Smooth muscle cell (in vitro differentiated cells): ENCODE data around the gene MYH1. TPM values are rescaled to one million over a fixed set of nuclear protein-coding genes. Genes with fewer than 3 reads are reported as not detected.

Experiments used
- polyA plus RNA-seq: library from polyadenylated mRNA; unstranded; fragments of >200 nt; fragmentation: Nextera tagmentation; extraction: Ambion mirVana; gene quantifications from 2 replicates; pipeline ENCODE4 v1.2.1, GENCODE V29; 2016
- total RNA-seq: library from RNA; depleted of rRNA; stranded (reverse); fragments of >200 nt; gene quantifications from 2 replicates; pipeline ENCODE4 v1.2.3, GENCODE V29; 2014

The MYH1 gene
- total and polyA plus RNA-seq, 2 experiments from 2014 or later = not detected

Other genes with a start within 250 kb of the MYH1 start
- gene MYH13, start 145.5 kb downstream of the MYH1 start, total RNA-seq = not detected in 2 replicates
- 0.02 and 0.09 TPM in 2 replicates for gene MYH13, start 145.5 kb downstream of the MYH1 start, polyA plus RNA-seq
- not detected in 2 replicates for gene MYH8, start 96.6 kb downstream of the MYH1 start, total RNA-seq
- not detected in 2 replicates for gene MYH8, start 96.6 kb downstream of the MYH1 start, polyA plus RNA-seq
- gene MYH4, start 49.0 kb downstream of the MYH1 start, total RNA-seq = not detected in 2 replicates
- gene MYH4, start 49.0 kb downstream of the MYH1 start, polyA plus RNA-seq = not detected in 2 replicates
- gene MYH2, start 31.1 kb upstream of the MYH1 start, total RNA-seq = not detected in 2 replicates
- gene MYH2, start 31.1 kb upstream of the MYH1 start, polyA plus RNA-seq = not detected in 2 replicates
- gene MYH3, start 138.8 kb upstream of the MYH1 start, total RNA-seq = 0.67 and 1.2 TPM in 2 replicates
- 1.1 and 1.6 TPM in 2 replicates for gene MYH3, start 138.8 kb upstream of the MYH1 start, polyA plus RNA-seq
- gene SCO1, start 179.0 kb upstream of the MYH1 start, total RNA-seq = 24.8 and 25.9 TPM in 2 replicates
- 28.3 and 30.6 TPM in 2 replicates for gene SCO1, start 179.0 kb upstream of the MYH1 start, polyA plus RNA-seq
- gene ADPRM, start 179.1 kb upstream of the MYH1 start, total RNA-seq = 8.3 and 8.6 TPM in 2 replicates
- 9.3 and 11.3 TPM in 2 replicates for gene ADPRM, start 179.1 kb upstream of the MYH1 start, polyA plus RNA-seq
- 0.58 and 3.5 TPM in 2 replicates for gene TMEM220, start 211.5 kb upstream of the MYH1 start, total RNA-seq
- 4.3 and 5.5 TPM in 2 replicates for gene TMEM220, start 211.5 kb upstream of the MYH1 start, polyA plus RNA-seq